ENCODE results near the gene RBBP9.

DNA sequence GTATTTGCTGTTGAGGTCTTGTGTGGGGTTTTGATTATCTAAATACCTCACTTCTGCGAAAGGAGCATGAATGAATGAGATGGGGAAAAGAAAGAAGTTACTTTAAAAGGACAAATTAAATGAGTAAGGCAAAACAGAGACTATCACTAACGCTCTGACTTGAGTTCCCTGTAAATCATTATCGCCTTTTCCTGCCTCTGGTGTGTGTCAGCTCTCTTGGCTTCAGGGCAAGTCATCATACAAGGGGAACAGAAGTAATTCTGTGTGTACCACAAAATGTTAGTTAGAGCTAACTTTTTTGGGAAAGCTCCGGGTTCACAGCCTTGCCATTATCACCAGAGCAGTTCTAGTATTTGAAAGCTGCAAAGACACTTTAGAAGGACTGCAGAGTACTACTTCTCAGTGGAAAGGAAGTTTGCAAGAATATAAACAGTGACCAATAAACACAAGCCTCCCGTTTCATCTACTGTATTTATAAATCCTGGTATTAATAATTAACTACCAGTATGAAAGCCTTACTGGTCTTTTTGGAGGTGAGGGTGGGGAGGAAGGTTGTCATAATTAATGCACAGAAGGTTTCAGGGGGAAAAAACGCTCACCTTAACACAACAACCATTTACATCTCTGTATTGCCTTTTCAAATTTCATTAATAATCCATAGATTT is 31.4 kb downstream of the RBBP9 start:
- TF ChIP-seq, protein P1, sequence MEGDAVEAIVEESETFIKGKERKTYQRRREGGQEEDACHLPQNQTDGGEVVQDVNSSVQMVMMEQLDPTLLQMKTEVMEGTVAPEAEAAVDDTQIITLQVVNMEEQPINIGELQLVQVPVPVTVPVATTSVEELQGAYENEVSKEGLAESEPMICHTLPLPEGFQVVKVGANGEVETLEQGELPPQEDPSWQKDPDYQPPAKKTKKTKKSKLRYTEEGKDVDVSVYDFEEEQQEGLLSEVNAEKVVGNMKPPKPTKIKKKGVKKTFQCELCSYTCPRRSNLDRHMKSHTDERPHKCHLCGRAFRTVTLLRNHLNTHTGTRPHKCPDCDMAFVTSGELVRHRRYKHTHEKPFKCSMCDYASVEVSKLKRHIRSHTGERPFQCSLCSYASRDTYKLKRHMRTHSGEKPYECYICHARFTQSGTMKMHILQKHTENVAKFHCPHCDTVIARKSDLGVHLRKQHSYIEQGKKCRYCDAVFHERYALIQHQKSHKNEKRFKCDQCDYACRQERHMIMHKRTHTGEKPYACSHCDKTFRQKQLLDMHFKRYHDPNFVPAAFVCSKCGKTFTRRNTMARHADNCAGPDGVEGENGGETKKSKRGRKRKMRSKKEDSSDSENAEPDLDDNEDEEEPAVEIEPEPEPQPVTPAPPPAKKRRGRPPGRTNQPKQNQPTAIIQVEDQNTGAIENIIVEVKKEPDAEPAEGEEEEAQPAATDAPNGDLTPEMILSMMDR (IDR thresholded peaks at IDR 0.05; ENCODE audit: extremely low read depth in 1 of 2, insufficient read depth in 1 of 2, low read depth in 1 of 2, low read length in 2 of 2): no peak
- TF ChIP-seq, protein P2, sequence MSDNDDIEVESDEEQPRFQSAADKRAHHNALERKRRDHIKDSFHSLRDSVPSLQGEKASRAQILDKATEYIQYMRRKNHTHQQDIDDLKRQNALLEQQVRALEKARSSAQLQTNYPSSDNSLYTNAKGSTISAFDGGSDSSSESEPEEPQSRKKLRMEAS (IDR thresholded peaks at IDR 0.05; ENCODE audit: insufficient read depth, insufficient read length): no peak
- TF ChIP-seq EZH2 (IDR thresholded peaks at IDR 0.05; ENCODE audit: borderline replicate concordance, low read depth, low read length, severe bottlenecking) (no peak), JUN (IDR thresholded peaks at IDR 0.05; ENCODE audit: borderline replicate concordance, insufficient read depth, insufficient read length, low read depth) (no peak), FOS (IDR thresholded peaks at IDR 0.05; ENCODE audit: borderline replicate concordance, insufficient read depth, low read length) (no peak)
